WTC11 (cell line): ENCODE results near the gene BCL2L12. TPM values are rescaled to one million over a fixed set of nuclear protein-coding genes. Genes with fewer than 3 reads are reported as not detected.
A peak's percentile ranks its signal among the peaks of the same experiment; 100 is the strongest.
"Not testable (repeated sequence)": the region's sequence is repeated elsewhere in the genome, so short reads cannot be mapped to it uniquely, and the experiment has no call there.

Experiments used
- ATAC-seq: fragments of 200-7000 bp; cut with Tn5 transposase; 2 replicates; pipeline ENCODE4 v1.10.0; 2021; ENCODE audit warnings: mild to moderate bottlenecking, moderate library complexity
- CTCF ChIA-PET: fragments of 300-600 bp; sonication (Branson Sonifier 250); formaldehyde crosslinking; loops from one replicate; lab custom pipeline; 2021; ENCODE audit warnings: antibody characterized with exemption; lab: Charles Lee
- POLR2A ChIA-PET: fragments of 350-600 bp; sonication (Branson Sonifier 250); formaldehyde crosslinking; loops from one replicate; lab custom pipeline; 2021; ENCODE audit warnings: antibody characterized with exemption; lab: Charles Lee
- DNase-seq: peaks from one replicate; pipeline ENCODE4 v3.0.0; 2021; ENCODE audit warnings: low spot score
- H3K27ac Mint-ChIP-seq: 2 replicates; pipeline ENCODE4 v1.8.0; 2021; ENCODE audit warnings: mixed read lengths
- H3K27me3 Mint-ChIP-seq: 2 replicates; pipeline ENCODE4 v1.8.0; 2021; ENCODE audit warnings: low read depth, mild to moderate bottlenecking, moderate library complexity, mixed read lengths
- H3K36me3 Mint-ChIP-seq: 2 replicates; pipeline ENCODE4 v1.8.0; 2021; ENCODE audit warnings: mixed read lengths
- H3K4me1 Mint-ChIP-seq: 2 replicates; pipeline ENCODE4 v1.8.0; 2022; ENCODE audit warnings: mixed read lengths
- H3K4me3 Mint-ChIP-seq: 2 replicates; pipeline ENCODE4 v1.8.0; 2021; ENCODE audit warnings: mild to moderate bottlenecking, moderate library complexity, mixed read lengths
- H3K9me3 Mint-ChIP-seq: 2 replicates; pipeline ENCODE4 v1.8.0; 2021; ENCODE audit warnings: mixed read lengths
- CREM ChIP-seq: sonication (generic); formaldehyde crosslinking; IDR thresholded peaks from 2 replicates; pipeline ENCODE4 v1.8.1; 2022; ENCODE audit warnings: mild to moderate bottlenecking, missing genetic modification reagents, moderate library complexity
- FOXP1 ChIP-seq: sonication (generic); formaldehyde crosslinking; IDR thresholded peaks from 2 replicates; pipeline ENCODE4 v1.8.0; 2022; ENCODE audit warnings: missing genetic modification reagents, mild to moderate bottlenecking, moderate library complexity, borderline replicate concordance
- GRHL2 ChIP-seq: fragments of 250-450 bp; sonication (Bioruptor Pico); IDR thresholded peaks from 2 replicates; pipeline ENCODE4 v1.8.0; 2022; ENCODE audit warnings: mild to moderate bottlenecking, moderate library complexity; ENCODE audit not compliant: insufficient replicate concordance, severe bottlenecking
- NR2C2 ChIP-seq: sonication (generic); formaldehyde crosslinking; IDR thresholded peaks from 2 replicates; pipeline ENCODE4 v1.8.0; 2022; ENCODE audit warnings: mild to moderate bottlenecking, missing genetic modification reagents
- SMAD4 ChIP-seq: sonication (generic); formaldehyde crosslinking; IDR thresholded peaks from 2 replicates; pipeline ENCODE4 v1.8.0; 2022; ENCODE audit warnings: mild to moderate bottlenecking, missing genetic modification reagents
- ZNF138 ChIP-seq: sonication (generic); formaldehyde crosslinking; conservative IDR thresholded peaks from 2 replicates; pipeline ENCODE4 v1.8.1; 2022; ENCODE audit warnings: mild to moderate bottlenecking, moderate library complexity, missing genetic modification reagents
- ZNF396 ChIP-seq: fragments of 250-450 bp; sonication (Bioruptor Pico); IDR thresholded peaks from 2 replicates; pipeline ENCODE4 v1.8.0; 2021; ENCODE audit warnings: mild to moderate bottlenecking, moderate library complexity, borderline replicate concordance
- ZNF423 ChIP-seq: fragments of 250-450 bp; sonication (Bioruptor Pico); IDR thresholded peaks from 2 replicates; pipeline ENCODE4 v2.1.2; 2022; ENCODE audit warnings: mild to moderate bottlenecking, moderate library complexity
- total RNA-seq: library from RNA; stranded (reverse); gene quantifications from 3 replicates; pipeline ENCODE4 v1.2.3, GENCODE V29; 2021
- TF ChIP-seq, protein P1 (sequence below): sonication (generic); formaldehyde crosslinking; IDR thresholded peaks from 2 replicates; pipeline ENCODE4 v1.8.0; 2023; ENCODE audit warnings: missing genetic modification reagents
- TF ChIP-seq, protein P2 (sequence below): fragments of 250-450 bp; sonication (Bioruptor Pico); IDR thresholded peaks from 2 replicates; pipeline ENCODE4 v2.1.2; 2022; ENCODE audit warnings: mild to moderate bottlenecking, moderate library complexity
- TF ChIP-seq, protein P3 (sequence below): sonication (generic); formaldehyde crosslinking; IDR thresholded peaks from 2 replicates; pipeline ENCODE4 v1.8.1; 2022; ENCODE audit warnings: mild to moderate bottlenecking, missing genetic modification reagents, moderate library complexity, borderline replicate concordance
- TF ChIP-seq, protein P4 (sequence below): sonication (generic); formaldehyde crosslinking; IDR thresholded peaks from 2 replicates; pipeline ENCODE4 v1.8.1; 2023; ENCODE audit warnings: mild to moderate bottlenecking, missing genetic modification reagents, moderate library complexity
- TF ChIP-seq, protein P5 (sequence below): sonication (generic); formaldehyde crosslinking; IDR thresholded peaks from 2 replicates; pipeline ENCODE4 v1.8.1; 2023; ENCODE audit warnings: mild to moderate bottlenecking, missing genetic modification reagents
- TF ChIP-seq, protein P6 (sequence below): sonication (generic); formaldehyde crosslinking; conservative IDR thresholded peaks from 2 replicates; pipeline ENCODE4 v1.8.1; 2022; ENCODE audit warnings: mild to moderate bottlenecking, missing genetic modification reagents

Gene BCL2L12
- total RNA-seq, 1 experiment from 2014 or later: 146 TPM

DNA sequence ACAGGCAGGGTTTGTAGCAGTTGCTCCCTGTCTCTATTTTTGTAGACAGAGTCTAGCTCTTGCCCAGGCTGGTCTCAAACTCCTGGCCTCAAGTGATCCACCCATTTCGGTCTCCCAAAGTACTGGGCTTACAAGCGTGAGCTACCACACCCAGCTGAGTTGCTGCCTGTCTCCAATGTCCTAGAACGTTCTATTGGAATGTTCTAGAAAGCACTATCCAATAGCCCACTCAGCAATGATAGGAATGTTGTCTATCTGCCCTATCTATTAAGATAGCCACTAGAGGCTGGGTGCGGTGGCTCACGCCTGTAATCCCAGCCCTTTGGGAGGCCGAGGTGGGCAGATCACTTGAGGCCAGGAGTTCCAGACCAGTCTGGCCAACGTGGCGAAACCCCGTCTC is 32.5 kb upstream of the BCL2L12 start:
- not testable (repeated sequence) for H3K27ac Mint-ChIP-seq

DNA sequence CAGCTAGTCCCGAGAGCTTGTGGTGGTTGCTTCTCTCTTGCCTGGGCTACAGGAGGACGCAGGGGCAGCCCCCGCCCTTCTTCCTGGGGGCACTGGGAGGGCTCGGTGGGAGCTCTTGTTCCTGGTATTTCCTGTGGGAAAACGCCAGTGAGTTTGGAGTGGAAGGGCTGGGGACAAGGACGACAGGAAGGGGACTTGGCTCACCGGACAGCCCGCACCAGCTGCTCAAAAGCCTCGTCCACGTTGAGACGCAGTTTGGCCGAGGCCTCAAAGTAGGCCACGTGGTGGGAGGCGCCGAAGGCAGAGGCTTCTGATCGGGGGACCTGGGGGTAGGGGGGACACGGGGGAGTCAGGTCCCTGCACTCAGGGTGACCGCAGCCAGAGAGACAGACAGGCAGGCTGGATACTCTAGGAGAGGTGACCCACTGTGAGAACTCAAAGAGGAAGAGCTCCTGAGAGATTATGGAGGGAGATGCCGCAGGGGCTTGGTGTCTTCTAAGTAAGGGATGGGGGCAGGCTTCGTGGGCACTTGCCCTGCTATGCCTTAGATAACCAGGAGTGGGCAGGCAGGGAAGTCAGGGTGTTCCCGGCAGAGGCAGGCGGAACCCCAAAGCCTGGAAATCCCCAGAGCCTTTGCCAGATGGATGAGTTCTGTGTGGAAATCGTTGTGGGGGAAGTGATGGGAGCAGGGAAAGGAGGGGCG is 30.1 kb upstream of the BCL2L12 start:
- CTCF ChIA-PET: interaction anchor here (0.6 to 1.4 kb wide), 5 partner anchors 37 to 82 kb away, joined by 3 to 4 read pairs (median 3); partner anchors contain the start of gene CPT1C
- no peak for DNase-seq

More for the DNA sequence above, 32.5 kb upstream of the BCL2L12 start:
- not testable (repeated sequence) for H3K36me3 Mint-ChIP-seq, H3K4me3 Mint-ChIP-seq, ATAC-seq, H3K9me3 Mint-ChIP-seq, DNase-seq
- Mint-ChIP-seq H3K27me3 (peaks cover 22% of the 10 kb centered on the region), H3K4me1 (peaks cover 28% of the 10 kb centered on the region)
- ChIA-PET CTCF (interaction anchor here (0.5 kb wide), 1 partner anchor 35 kb away, joined by 3 read pairs; no protein-coding TSS in a partner anchor), POLR2A (interaction anchor here (0.6 kb wide), 1 partner anchor 124 kb away, joined by 3 read pairs; no protein-coding TSS in a partner anchor)
- TF ChIP-seq CREM: 0 out of 2 replicates have a peak, but pooled peaks have one; percentile 26

DNA sequence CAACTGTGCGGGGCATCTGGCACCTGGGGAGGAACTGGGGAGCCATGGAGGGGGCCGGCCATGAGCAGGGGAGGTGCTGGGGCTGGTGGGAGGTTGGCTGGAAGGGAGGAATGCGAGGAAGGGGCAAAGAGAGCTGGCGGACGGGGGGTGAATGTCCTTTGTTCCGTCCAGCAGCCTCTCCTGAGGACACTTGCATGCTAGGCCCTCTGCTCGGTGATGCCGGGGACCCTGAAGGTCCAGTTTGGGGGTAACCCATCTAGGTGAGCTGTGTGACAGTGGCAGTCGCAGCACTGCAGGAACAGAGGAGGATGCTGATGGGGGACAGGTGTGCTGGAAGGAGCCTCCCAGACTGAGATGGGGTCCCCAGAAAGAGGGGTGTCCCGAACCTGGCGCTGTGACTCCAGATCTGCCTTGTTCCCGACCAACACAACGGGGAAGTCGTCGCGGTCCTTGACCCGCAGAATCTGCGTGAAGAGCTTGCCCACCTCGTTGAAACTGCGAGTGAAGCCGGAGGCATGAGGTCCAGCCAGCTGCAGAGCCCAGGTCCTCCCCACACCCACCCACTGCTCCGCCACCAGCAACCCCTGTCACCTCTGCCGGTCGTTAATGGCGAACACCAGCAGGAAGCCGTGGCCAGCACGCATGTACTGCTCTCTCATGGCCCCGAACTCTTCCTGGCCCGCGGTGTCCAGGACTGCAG is 29.4 kb upstream of the BCL2L12 start:
- H3K4me3 Mint-ChIP-seq: no peak overlapping the region
- no peak for ATAC-seq
- CTCF ChIA-PET: interaction anchor here (1.4 kb wide), 1 partner anchor 54 kb away, joined by 3 read pairs; the partner anchor contains the start of gene CPT1C

More for the DNA sequence above, 30.1 kb upstream of the BCL2L12 start:
- TF ChIP-seq ZNF396 (no peak), FOXP1 (CRISPR knock-in tag) (no peak), GRHL2 (no peak), ZNF423 (no peak), ZNF138 (CRISPR knock-in tag) (no peak)
- TF ChIP-seq, protein P1, sequence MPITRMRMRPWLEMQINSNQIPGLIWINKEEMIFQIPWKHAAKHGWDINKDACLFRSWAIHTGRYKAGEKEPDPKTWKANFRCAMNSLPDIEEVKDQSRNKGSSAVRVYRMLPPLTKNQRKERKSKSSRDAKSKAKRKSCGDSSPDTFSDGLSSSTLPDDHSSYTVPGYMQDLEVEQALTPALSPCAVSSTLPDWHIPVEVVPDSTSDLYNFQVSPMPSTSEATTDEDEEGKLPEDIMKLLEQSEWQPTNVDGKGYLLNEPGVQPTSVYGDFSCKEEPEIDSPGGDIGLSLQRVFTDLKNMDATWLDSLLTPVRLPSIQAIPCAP (CRISPR knock-in tag): no peak
- TF ChIP-seq, protein P2, sequence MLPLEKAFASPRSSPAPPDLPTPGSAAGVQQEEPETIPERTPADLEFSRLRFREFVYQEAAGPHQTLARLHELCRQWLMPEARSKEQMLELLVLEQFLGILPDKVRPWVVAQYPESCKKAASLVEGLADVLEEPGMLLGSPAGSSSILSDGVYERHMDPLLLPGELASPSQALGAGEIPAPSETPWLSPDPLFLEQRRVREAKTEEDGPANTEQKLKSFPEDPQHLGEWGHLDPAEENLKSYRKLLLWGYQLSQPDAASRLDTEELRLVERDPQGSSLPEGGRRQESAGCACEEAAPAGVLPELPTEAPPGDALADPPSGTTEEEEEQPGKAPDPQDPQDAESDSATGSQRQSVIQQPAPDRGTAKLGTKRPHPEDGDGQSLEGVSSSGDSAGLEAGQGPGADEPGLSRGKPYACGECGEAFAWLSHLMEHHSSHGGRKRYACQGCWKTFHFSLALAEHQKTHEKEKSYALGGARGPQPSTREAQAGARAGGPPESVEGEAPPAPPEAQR (CRISPR knock-in tag): no peak
- TF ChIP-seq, protein P3, sequence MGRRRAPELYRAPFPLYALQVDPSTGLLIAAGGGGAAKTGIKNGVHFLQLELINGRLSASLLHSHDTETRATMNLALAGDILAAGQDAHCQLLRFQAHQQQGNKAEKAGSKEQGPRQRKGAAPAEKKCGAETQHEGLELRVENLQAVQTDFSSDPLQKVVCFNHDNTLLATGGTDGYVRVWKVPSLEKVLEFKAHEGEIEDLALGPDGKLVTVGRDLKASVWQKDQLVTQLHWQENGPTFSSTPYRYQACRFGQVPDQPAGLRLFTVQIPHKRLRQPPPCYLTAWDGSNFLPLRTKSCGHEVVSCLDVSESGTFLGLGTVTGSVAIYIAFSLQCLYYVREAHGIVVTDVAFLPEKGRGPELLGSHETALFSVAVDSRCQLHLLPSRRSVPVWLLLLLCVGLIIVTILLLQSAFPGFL: no peak
- TF ChIP-seq, protein P4, sequence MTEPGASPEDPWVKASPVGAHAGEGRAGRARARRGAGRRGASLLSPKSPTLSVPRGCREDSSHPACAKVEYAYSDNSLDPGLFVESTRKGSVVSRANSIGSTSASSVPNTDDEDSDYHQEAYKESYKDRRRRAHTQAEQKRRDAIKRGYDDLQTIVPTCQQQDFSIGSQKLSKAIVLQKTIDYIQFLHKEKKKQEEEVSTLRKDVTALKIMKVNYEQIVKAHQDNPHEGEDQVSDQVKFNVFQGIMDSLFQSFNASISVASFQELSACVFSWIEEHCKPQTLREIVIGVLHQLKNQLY: no peak
- Mint-ChIP-seq H3K36me3 (no peaks in the 10 kb centered on the region), H3K27ac (peak overlapping the region; percentile 70; the same call in 1 of the 2 replicates), H3K9me3 (no peaks in the 10 kb centered on the region), H3K27me3 (peaks cover 36% of the 10 kb centered on the region), H3K4me1 (peaks cover 41% of the 10 kb centered on the region), H3K4me3 (no peak overlapping the region)
- POLR2A ChIA-PET: interaction anchor here (0.6 to 2.1 kb wide), 4 partner anchors 24 to 1412 kb away, joined by 4 to 6 read pairs (median 5); no protein-coding TSS in a partner anchor
- ATAC-seq: no peak

More for the DNA sequence above, 29.4 kb upstream of the BCL2L12 start:
- POLR2A ChIA-PET: interaction anchor here (1.6 to 2.1 kb wide), 2 partner anchors 25 to 40 kb away, joined by 4 to 5 read pairs; no protein-coding TSS in a partner anchor
- Mint-ChIP-seq H3K36me3 (no peaks in the 10 kb centered on the region), H3K9me3 (no peaks in the 10 kb centered on the region), H3K27ac (no peak overlapping the region), H3K4me1 (peaks cover 40% of the 10 kb centered on the region), H3K27me3 (peaks cover 36% of the 10 kb centered on the region)
- no peak for DNase-seq
- TF ChIP-seq, protein P5, sequence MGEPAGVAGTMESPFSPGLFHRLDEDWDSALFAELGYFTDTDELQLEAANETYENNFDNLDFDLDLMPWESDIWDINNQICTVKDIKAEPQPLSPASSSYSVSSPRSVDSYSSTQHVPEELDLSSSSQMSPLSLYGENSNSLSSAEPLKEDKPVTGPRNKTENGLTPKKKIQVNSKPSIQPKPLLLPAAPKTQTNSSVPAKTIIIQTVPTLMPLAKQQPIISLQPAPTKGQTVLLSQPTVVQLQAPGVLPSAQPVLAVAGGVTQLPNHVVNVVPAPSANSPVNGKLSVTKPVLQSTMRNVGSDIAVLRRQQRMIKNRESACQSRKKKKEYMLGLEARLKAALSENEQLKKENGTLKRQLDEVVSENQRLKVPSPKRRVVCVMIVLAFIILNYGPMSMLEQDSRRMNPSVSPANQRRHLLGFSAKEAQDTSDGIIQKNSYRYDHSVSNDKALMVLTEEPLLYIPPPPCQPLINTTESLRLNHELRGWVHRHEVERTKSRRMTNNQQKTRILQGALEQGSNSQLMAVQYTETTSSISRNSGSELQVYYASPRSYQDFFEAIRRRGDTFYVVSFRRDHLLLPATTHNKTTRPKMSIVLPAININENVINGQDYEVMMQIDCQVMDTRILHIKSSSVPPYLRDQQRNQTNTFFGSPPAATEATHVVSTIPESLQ (CRISPR knock-in tag): no peak
- TF ChIP-seq SMAD4 (CRISPR knock-in tag) (no peak), NR2C2 (no peak)
- TF ChIP-seq, protein P6, sequence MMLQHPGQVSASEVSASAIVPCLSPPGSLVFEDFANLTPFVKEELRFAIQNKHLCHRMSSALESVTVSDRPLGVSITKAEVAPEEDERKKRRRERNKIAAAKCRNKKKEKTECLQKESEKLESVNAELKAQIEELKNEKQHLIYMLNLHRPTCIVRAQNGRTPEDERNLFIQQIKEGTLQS (CRISPR knock-in tag): no peak
